Fibroblast of mammary gland (primary cell): ENCODE data around the gene NIT1.

Source experiments
- DNase-seq: peaks from one replicate; pipeline ENCODE4 v3.0.0-alpha.2; 2010; ENCODE audit warnings: low read depth
- H3K4me3 ChIP-seq: 2 replicates; pipeline ENCODE4 v1.5.1; 2011; ENCODE audit warnings: low read depth, mild to moderate bottlenecking, low read length, moderate library complexity; ENCODE audit not compliant: control insufficient read depth
- TF ChIP-seq, protein P1 (sequence below): conservative IDR thresholded peaks from 2 replicates; pipeline ENCODE4 v1.5.1; 2011; ENCODE audit warnings: low read depth, low read length, inconsistent platforms; ENCODE audit not compliant: control insufficient read depth, insufficient read depth

Gene NIT1

DNA sequence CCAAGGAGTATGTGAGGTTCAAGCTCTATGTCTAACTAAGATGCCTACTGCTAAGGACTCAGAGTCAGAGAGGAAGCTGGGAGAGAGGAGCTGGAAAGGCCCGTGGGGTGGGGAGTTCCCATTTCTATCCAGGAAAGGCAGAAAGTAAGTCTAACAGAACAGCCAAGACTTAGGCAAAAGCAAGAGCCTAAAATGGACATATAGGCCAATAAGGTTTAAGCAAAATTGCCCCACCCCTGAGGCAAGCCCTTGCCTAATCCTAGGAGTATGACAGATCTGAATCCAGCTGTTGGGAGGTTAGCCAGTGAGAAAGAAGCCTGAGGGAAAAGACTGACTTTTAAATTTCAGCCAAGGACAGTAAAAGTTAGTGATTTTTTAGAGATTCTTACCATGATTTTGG lies 21.4 kb upstream of the NIT1 start:
- peak; percentile 88 for DNase-seq
- no peak overlapping the region for H3K4me3 ChIP-seq
- TF ChIP-seq, protein P1, sequence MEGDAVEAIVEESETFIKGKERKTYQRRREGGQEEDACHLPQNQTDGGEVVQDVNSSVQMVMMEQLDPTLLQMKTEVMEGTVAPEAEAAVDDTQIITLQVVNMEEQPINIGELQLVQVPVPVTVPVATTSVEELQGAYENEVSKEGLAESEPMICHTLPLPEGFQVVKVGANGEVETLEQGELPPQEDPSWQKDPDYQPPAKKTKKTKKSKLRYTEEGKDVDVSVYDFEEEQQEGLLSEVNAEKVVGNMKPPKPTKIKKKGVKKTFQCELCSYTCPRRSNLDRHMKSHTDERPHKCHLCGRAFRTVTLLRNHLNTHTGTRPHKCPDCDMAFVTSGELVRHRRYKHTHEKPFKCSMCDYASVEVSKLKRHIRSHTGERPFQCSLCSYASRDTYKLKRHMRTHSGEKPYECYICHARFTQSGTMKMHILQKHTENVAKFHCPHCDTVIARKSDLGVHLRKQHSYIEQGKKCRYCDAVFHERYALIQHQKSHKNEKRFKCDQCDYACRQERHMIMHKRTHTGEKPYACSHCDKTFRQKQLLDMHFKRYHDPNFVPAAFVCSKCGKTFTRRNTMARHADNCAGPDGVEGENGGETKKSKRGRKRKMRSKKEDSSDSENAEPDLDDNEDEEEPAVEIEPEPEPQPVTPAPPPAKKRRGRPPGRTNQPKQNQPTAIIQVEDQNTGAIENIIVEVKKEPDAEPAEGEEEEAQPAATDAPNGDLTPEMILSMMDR, result no peak

DNA sequence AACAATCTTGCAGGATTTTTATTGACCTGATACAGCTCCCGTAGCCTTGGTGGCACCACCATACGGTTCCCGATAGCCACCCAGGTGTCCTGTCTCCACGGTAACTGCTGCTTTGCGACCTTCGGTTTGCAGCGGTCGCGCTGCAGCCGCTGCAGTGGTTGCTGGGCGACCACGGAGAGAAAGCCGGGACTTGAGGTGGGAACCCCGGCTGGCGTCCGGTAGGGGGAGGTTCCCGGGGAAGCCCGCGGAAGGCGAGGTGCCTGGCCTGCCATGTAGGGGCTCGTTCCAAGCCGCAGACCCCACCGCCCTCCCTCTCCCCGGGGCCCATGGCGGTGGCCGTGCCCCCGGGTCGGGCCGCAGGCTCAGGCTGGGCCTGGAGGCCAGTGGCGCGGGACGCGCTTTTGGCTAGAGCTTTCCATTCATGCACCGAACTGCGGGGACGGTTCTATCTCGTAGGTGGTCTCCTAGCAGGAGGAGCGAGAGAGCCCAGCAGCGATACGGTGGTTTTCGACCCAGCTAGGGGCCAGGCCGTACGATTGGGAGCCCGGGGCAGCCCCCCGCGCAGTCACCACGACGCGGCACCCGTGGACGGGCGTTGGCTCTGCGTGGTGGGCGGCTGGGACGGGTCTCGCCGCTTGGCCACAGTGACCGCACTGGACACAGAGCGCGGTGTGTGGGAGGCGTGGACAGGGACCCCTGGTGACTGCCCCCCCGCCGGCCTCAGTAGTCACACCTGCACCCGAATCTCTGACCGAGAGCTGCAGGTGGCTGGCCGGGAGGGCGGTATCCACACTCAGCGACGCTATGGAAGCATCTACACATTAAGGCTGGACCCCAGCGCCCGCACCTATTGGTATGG lies 19.5 kb upstream of the NIT1 start, which contains the start of gene KLHDC9:
KLHDC9 (plus strand) TSS at position 152 of the 859 bp plus-strand sequence; CDS start at position 327, 175 bp downstream.
- TF ChIP-seq, protein P1, result no peak
- H3K4me3 ChIP-seq, result peak within 1 kb of the TSS; percentile 50
- peak; percentile 66 for DNase-seq

DNA sequence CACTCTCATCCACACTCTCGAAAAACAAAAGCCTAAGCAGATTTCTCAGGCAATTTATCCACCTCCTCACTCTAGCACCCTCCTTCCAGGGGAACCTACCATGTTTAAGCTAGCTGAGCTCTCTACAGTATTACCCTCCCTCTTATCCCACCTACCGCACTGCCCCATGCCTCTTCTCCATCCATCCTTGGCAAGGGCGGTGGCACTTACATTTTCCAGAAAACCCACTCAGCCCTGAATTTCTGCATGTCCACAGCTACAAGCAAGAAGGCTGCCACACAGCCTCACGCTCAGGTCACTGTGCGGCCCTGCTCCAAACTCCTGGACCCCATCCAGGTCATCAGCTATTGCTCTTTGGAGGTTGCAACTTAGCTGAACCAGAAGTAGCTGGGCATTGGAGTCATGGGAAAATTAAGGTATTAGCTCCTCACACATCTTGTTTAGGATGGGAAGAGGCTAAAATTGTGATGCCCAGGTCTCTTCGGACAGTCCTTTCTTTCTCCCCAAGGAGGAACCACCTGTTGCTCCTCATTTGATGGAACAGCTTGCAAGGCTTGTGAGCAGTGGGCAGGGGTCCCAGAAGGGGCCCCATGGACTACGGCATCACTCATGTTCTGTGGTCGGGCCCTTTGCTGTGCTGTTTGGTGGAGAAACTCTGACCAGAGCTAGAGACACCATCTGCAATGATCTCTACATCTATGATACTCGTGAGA lies 18.7 kb upstream of the NIT1 start:
- H3K4me3 ChIP-seq, result no peak overlapping the region
- no peak for DNase-seq
- TF ChIP-seq, protein P1, result no peak

DNA sequence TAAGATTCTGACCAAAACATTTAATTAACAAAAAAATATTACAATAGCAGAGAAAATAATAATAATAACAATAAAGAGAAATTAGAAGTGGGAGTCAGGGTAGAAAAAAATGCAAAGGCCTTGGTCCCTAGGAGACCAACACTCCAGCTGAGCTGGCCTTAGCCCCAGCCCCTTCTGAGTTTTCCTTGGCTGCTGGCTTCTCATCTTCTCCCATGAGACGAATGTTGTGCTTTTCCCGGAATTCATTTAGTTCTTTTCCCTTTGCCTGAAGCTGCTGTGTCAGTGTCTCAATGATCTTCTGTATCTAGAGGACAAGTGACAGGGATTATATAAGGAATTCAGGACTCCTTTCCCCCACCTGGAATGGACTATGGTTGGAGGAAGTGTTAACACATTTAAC lies 17.3 kb upstream of the NIT1 start:
- no peak for DNase-seq
- TF ChIP-seq, protein P1, result no peak

DNA sequence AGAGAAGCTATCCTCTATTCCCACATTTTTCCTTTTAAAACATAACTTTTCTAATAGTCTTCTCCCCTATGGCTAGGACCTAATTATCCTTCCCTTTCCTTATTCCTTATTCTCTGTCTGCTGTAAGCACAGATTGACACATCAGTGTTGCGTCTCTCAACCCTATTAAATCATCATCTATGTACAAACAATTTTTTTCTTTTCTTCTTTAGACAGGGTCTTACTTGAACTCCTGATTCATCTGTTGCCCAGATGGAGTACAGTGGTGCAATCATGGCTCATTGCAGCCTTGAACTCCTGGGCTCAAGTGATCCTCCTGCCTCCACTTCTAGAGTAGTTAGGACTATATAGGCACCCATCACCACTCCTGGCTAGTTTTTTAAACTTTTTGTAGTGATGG lies 11.5 kb upstream of the NIT1 start:
- TF ChIP-seq, protein P1, result no peak
- peak; percentile 40 for DNase-seq
- no peak overlapping the region for H3K4me3 ChIP-seq

More for the DNA sequence above, 17.3 kb upstream of the NIT1 start:
- H3K4me3 ChIP-seq, result no peak overlapping the region

DNA sequence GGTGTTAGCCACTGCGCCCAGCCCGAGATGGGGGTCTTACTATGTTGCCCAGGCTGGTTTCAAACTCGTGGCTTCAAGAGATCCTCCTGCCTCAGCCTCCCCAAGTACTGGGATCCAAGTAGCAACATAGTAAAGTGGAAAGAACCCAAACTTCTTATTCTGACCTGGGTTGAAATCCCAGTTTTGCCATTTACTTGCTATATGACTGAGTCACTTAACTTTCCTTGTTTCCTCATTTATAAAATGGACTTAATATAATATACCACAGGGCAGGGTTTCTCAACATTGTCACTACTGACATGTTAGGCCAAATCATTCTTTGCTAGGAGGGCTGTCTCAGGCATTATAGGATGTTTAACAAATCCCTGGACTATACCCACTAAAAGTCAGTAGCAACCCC lies 6.8 kb upstream of the NIT1 start:
- no peak for DNase-seq
- TF ChIP-seq, protein P1, result no peak
- H3K4me3 ChIP-seq, result no peak overlapping the region
